ENCODE measurements around the gene ANO1. TPM values are rescaled to one million over a fixed set of nuclear protein-coding genes. Genes with fewer than 3 reads are reported as not detected.

The ANO1 gene
- polyA plus RNA-seq, 10 donors = 6.1 to 13.5 (median 9.4) TPM

GRCh38 chr11:70137383-70137782 lies 59.3 kb downstream of the ANO1 start:
- DNase-seq = no peak

- no peak for DNase-seq
Measured at GRCh38 chr11:70138403-70138802, 60.3 kb downstream of the ANO1 start.

GRCh38 chr11:70139785-70140410 lies 61.8 kb downstream of the ANO1 start:
- no peak for DNase-seq

- DNase-seq = no peak
Measured at GRCh38 chr11:70140711-70141485, 62.8 kb downstream of the ANO1 start.

GRCh38 chr11:70141486-70142220 lies 63.5 kb downstream of the ANO1 start:
- peak in 1 of 3 donors; percentile 51 for DNase-seq

- no peak for DNase-seq
Measured at GRCh38 chr11:70142221-70142875, 64.2 kb downstream of the ANO1 start.

- DNase-seq = no peak
Measured at GRCh38 chr11:70144262-70144661, 66.1 kb downstream of the ANO1 start.

- DNase-seq = no peak
Measured at GRCh38 chr11:70145071-70145470, 67.0 kb downstream of the ANO1 start.

- DNase-seq = no peak
Measured at GRCh38 chr11:70145841-70146240, 67.7 kb downstream of the ANO1 start.

- DNase-seq = no peak
Measured at GRCh38 chr11:70146299-70146698, 68.2 kb downstream of the ANO1 start.

GRCh38 chr11:70146895-70147520 lies 68.9 kb downstream of the ANO1 start:
- no peak for DNase-seq

GRCh38 chr11:70147668-70148067 lies 69.6 kb downstream of the ANO1 start:
- no peak for DNase-seq

- no peak for DNase-seq
Measured at GRCh38 chr11:70151671-70152070, 73.6 kb downstream of the ANO1 start.

GRCh38 chr11:70153133-70153727 lies 75.1 kb downstream of the ANO1 start:
- DNase-seq = no peak

- DNase-seq = no peak
Measured at GRCh38 chr11:70155386-70155785, 77.3 kb downstream of the ANO1 start.

- DNase-seq = no peak
Measured at GRCh38 chr11:70156291-70157037, 78.3 kb downstream of the ANO1 start.

- DNase-seq = peak in 1 of 3 donors; percentile 41
Measured at GRCh38 chr11:70158201-70158600, 80.1 kb downstream of the ANO1 start.

- DNase-seq = no peak
Measured at GRCh38 chr11:70158757-70159389, 80.8 kb downstream of the ANO1 start.

- DNase-seq = peak in 1 of 3 donors; percentile 17
Measured at GRCh38 chr11:70159627-70160570, 81.8 kb downstream of the ANO1 start.
